Measurements from ENCODE around the gene UBLCP1.
"Not testable (repeated sequence)": the region's sequence is repeated elsewhere in the genome, so short reads cannot be mapped to it uniquely, and the experiment has no call there.

The UBLCP1 gene

GRCh38 chr5:159220206-159220605 is 42.9 kb upstream of the UBLCP1 start:
- H3K4me3 ChIP-seq (ENCODE audit: low read depth, low read length), result no peak overlapping the region
- TF ChIP-seq, protein P1, sequence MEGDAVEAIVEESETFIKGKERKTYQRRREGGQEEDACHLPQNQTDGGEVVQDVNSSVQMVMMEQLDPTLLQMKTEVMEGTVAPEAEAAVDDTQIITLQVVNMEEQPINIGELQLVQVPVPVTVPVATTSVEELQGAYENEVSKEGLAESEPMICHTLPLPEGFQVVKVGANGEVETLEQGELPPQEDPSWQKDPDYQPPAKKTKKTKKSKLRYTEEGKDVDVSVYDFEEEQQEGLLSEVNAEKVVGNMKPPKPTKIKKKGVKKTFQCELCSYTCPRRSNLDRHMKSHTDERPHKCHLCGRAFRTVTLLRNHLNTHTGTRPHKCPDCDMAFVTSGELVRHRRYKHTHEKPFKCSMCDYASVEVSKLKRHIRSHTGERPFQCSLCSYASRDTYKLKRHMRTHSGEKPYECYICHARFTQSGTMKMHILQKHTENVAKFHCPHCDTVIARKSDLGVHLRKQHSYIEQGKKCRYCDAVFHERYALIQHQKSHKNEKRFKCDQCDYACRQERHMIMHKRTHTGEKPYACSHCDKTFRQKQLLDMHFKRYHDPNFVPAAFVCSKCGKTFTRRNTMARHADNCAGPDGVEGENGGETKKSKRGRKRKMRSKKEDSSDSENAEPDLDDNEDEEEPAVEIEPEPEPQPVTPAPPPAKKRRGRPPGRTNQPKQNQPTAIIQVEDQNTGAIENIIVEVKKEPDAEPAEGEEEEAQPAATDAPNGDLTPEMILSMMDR (IDR thresholded peaks at IDR 0.05; ENCODE audit: low read depth, low read length), result no peak

DNA sequence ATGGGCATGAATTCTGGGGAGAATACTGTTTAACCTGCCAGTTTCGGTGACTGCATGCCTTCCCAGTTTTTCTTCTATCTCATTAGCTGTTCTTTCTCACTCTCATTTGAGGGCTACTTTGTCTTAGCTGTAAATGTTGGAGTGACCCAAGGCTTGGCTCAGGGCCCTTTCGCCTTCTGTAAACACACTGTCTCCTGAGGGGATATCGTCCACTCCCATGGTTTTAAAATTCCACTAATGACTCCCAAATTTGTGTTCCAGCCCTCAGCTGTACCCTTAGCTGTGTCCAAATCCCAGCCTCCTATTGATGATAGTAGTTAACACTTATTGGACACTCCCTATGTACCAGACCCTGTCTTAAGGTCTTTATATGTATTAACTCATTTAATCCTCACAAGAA is 39.6 kb upstream of the UBLCP1 start:
- TF ChIP-seq, protein P1 (IDR thresholded peaks at IDR 0.05; ENCODE audit: low read depth, low read length), result no peak
- no peak overlapping the region for H3K4me3 ChIP-seq (ENCODE audit: low read depth, low read length)

DNA sequence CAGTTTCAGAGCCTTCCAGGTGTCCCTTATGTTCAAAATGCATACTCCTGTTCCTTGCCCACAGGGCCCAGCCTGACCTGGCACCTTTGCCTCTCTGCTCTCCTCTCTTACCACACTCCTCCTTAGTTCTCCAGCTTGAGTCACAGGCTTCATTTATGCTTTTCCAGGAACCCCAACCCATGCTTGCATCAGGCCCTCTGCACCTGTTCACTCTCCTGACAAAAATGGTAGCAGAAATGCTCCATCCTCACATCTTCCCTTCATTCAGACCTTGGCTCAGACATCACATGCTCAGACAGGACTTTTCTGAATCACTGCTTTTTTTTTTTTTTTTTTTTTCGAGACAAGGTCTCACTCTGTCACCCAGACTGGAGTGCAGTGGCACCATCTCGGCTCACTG is 38.6 kb upstream of the UBLCP1 start:
- no peak overlapping the region for H3K4me3 ChIP-seq (ENCODE audit: low read depth, low read length)
- TF ChIP-seq, protein P1 (IDR thresholded peaks at IDR 0.05; ENCODE audit: low read depth, low read length), result no peak

DNA sequence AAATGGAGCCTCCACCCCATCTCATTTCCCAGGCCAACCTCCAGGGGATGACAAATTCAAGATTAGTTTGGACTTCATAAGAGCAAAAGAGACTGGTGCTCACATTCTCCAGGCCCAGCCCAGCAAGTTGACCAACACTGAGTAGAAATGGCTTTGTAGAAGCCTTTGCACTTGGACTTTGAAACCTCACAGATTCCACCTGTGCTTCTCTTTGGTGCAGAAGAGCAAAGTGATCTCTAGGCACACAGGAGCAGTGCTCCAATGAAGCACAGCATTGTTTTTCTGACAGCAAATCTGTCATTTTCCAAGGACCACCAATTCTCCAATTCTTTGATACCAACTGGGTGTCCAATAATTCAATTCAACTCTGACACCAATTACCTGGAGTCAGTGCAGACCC is 36.6 kb upstream of the UBLCP1 start:
- H3K4me3 ChIP-seq (ENCODE audit: low read depth, low read length), result no peak overlapping the region
- TF ChIP-seq, protein P1 (IDR thresholded peaks at IDR 0.05; ENCODE audit: low read depth, low read length), result no peak

DNA sequence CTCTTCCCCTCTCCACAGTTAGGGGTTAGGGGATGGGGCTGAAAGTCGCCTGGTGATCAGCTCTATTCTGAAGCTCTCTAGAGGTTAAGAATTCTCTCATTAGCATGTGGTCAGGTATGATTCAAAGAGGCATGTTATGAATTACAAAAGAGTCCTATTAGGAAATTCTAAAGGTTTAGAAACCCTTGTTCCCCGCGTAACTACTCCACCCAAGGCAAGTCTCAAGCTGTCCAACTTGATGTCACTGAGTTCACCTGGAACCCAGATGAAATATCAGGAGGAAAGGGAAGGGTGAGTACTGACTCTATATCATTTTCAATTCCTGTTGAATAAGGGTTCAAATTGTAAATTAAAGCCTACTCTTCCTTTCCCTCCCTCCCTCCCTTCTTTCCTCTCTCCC is 35.6 kb upstream of the UBLCP1 start:
- TF ChIP-seq, protein P1 (IDR thresholded peaks at IDR 0.05; ENCODE audit: low read depth, low read length), result no peak
- no peak overlapping the region for H3K4me3 ChIP-seq (ENCODE audit: low read depth, low read length)

DNA sequence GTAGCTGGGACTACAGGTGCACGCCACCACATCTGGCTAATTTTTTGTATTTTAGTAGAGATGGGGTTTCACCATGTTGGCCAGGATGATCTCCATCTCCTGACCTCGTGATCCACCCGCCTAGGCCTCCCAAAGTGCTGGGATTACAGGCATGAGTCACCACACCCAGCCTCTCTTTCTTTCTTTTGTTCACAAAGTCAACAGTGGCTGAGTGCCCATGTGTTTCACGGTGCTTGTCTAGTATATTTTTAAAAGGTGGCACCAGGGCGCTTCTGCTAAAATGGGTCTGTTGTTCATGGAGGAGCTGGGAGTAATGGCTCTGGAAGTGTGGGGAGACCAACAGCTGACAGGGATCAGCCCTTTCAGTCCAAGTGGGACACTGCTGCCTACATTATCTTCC is 35.0 kb upstream of the UBLCP1 start:
- H3K4me3 ChIP-seq (ENCODE audit: low read depth, low read length), result not testable (repeated sequence)

DNA sequence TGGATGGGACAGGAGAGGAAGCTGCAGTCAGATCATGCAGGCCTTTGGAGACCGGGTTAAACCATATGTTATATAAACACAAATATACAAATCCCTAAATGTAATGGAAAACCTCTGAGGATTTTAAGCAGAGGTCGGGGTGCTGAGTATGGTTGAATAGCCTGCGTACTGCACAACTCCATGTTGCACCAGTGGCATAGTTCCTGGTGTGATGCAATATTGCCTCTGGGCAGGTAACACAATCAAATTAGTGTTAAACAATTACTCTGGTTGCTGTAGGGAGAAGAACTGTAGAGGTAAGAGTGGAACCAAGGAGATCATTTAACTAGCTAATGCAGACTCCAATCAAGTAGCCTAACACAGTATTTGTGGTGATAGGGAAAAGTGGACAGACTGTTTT is 32.4 kb upstream of the UBLCP1 start:
- TF ChIP-seq, protein P1 (IDR thresholded peaks at IDR 0.05; ENCODE audit: low read depth, low read length), result no peak
- no peak overlapping the region for H3K4me3 ChIP-seq (ENCODE audit: low read depth, low read length)

GRCh38 chr5:159231167-159231566 is 31.9 kb upstream of the UBLCP1 start:
- H3K4me3 ChIP-seq (ENCODE audit: low read depth, low read length), result no peak overlapping the region
- TF ChIP-seq, protein P1 (IDR thresholded peaks at IDR 0.05; ENCODE audit: low read depth, low read length), result no peak

DNA sequence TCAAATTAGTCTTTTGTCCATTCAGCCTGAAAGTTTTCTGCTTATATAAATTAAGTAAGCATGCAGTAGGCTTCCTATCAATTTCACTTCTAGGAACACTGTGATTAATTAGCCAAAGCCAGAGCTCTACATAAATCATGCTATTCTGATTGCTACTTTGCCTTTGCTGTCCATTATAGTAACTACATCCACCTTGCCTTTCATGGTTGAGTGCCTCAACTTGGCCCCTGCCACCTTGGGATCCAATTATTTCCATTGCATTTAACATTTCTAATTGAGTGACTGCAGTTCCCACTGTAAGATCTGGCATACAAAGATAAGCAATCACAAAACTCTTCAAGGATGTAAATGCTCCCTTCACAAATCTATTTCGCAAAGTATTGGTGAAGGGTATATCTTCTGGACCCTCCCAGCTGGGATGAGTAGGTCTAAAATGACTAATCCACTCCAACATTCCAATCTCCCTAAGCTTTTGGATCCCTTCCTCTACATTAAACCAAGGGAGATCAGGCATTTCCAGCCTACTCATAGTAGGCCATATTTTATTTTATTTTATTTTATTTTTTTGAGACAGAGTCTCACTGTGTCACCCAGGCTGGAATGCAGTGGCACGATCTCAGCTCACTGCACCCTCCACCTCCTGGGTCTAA is 27.1 kb upstream of the UBLCP1 start:
- not testable (repeated sequence) for H3K4me3 ChIP-seq (ENCODE audit: low read depth, low read length)

Data from WI38 (cell line).